Esophagus (tissue), 2 donors: ENCODE data around the gene SIKE1. TPM values are rescaled to one million over a fixed set of nuclear protein-coding genes. Genes with fewer than 3 reads are reported as not detected.

ENCODE experiments used
- polyA plus RNA-seq, 2 donors: library from polyadenylated mRNA; stranded (reverse); fragments of 200-250 nt; gene quantifications; one replicate each; pipeline ENCODE4 v1.2.3, GENCODE V29; 2013
- donor health status: healthy with polysubstance abuse.
- donor health status: Bipolar disorder and iron deficiency.

The SIKE1 gene
- polyA plus RNA-seq, 2 donors = 13.6 to 16.4 TPM

Other genes starting within 250 kb of the SIKE1 start
- 10 to 100 TPM; 32.3 to 32.7 TPM for gene BCAS2, start 199.1 kb downstream of the SIKE1 start, polyA plus RNA-seq
- gene DENND2C, start 110.6 kb downstream of the SIKE1 start, polyA plus RNA-seq = 10 to 100 TPM; 21.4 to 35.6 TPM
- gene AMPD1, start 85.1 kb downstream of the SIKE1 start, polyA plus RNA-seq = under 1 TPM; 0.11 to 0.18 TPM
- gene NRAS, start 63.9 kb downstream of the SIKE1 start, polyA plus RNA-seq = 10 to 100 TPM; 12.7 to 12.8 TPM
- 100 to 1,000 TPM in 1 of 2 donors, 10 to 100 TPM in 1; 77.0 to 146 TPM for gene CSDE1, start 22.7 kb downstream of the SIKE1 start, polyA plus RNA-seq
- not detected for gene SYCP1, start 74.2 kb upstream of the SIKE1 start, polyA plus RNA-seq
- not detected for gene TSHB, start 249.1 kb upstream of the SIKE1 start, polyA plus RNA-seq